ENCODE measurements around the gene MEF2C. TPM values are rescaled to one million over a fixed set of nuclear protein-coding genes. Genes with fewer than 3 reads are reported as not detected.

The MEF2C gene
- total RNA-seq, 4 donors from 2014 or later: 45.6 to 92.0 (median 54.4) TPM

DNA sequence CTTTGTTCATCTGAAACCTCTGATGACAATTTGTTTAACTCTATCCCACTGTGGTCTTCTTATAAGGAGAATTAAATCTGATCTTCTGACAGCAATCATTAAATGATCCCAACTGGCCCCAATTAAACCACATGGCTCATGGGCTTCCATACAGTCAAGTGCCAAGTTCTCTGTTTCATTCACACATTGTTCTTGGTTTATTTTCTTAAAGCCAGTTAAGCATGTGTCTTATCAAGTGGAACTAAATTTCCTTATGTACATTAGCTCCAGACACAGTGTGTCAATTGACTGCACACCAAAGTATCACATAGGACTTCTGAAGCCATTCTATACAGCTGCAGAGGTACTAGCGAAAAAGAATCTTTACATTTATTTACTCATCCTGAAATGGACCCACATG is 51.2 kb downstream of the MEF2C start:
- TF ChIP-seq, protein P1, sequence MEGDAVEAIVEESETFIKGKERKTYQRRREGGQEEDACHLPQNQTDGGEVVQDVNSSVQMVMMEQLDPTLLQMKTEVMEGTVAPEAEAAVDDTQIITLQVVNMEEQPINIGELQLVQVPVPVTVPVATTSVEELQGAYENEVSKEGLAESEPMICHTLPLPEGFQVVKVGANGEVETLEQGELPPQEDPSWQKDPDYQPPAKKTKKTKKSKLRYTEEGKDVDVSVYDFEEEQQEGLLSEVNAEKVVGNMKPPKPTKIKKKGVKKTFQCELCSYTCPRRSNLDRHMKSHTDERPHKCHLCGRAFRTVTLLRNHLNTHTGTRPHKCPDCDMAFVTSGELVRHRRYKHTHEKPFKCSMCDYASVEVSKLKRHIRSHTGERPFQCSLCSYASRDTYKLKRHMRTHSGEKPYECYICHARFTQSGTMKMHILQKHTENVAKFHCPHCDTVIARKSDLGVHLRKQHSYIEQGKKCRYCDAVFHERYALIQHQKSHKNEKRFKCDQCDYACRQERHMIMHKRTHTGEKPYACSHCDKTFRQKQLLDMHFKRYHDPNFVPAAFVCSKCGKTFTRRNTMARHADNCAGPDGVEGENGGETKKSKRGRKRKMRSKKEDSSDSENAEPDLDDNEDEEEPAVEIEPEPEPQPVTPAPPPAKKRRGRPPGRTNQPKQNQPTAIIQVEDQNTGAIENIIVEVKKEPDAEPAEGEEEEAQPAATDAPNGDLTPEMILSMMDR (IDR thresholded peaks at IDR 0.05; ENCODE audit: low read depth): no peak

- TF ChIP-seq, protein P1 (IDR thresholded peaks at IDR 0.05; ENCODE audit: low read depth): no peak
These were observed 52.4 kb downstream of the MEF2C start for GRCh38 chr5:88830567-88830966.

DNA sequence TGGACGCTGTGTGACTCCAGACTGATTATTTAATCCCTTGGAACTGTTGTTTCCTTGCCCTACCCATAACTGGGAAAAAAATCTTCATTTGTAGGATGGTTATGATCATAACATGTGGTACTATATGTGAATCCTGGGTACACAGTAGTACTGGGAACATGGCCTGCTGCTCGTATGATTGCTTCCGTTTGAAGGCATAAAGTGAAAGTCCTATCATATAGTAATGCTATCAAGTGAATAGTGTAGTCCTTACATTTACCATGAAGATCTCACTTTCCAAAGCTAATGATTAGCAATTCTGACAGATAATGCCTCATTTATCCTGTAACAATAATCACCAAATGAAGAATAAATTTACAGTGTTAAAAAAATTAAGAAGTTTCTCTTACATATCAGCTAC is 53.2 kb downstream of the MEF2C start:
- TF ChIP-seq, protein P1 (IDR thresholded peaks at IDR 0.05; ENCODE audit: low read depth): no peak

GRCh38 chr5:88829054-88829453 is 53.9 kb downstream of the MEF2C start:
- TF ChIP-seq, protein P1 (IDR thresholded peaks at IDR 0.05; ENCODE audit: low read depth): no peak

GRCh38 chr5:88827997-88828396 is 55.0 kb downstream of the MEF2C start:
- TF ChIP-seq, protein P1 (IDR thresholded peaks at IDR 0.05; ENCODE audit: low read depth): no peak

- TF ChIP-seq, protein P1 (IDR thresholded peaks at IDR 0.05; ENCODE audit: low read depth): no peak
These were observed 56.1 kb downstream of the MEF2C start for GRCh38 chr5:88826646-88827585.

GRCh38 chr5:88825584-88826315 is 57.2 kb downstream of the MEF2C start:
- TF ChIP-seq, protein P1 (IDR thresholded peaks at IDR 0.05; ENCODE audit: low read depth): no peak

Measured in subcutaneous adipose tissue (tissue), 4 donors.